H9 (cell line): ENCODE measurements around the gene CDH8. TPM values are rescaled to one million over a fixed set of nuclear protein-coding genes. Genes with fewer than 3 reads are reported as not detected.

ENCODE experiments used
- DNase-seq: peaks from one replicate; pipeline ENCODE4 v3.0.0-alpha.2; 2017
- H2AFZ ChIP-seq: one replicate; pipeline ENCODE4 v1.6.1; 2013; ENCODE audit warnings: mild to moderate bottlenecking, low read length, control low read depth, moderate library complexity
- H2AK5ac ChIP-seq: 2 replicates; pipeline ENCODE4 v1.6.1; 2013; ENCODE audit warnings: low read length, control low read depth, mixed read lengths; ENCODE audit not compliant: insufficient read length
- H2BK120ac ChIP-seq: one replicate; pipeline ENCODE4 v1.6.1; 2013; ENCODE audit warnings: low read depth, mild to moderate bottlenecking, low read length, control low read depth, inconsistent platforms; ENCODE audit not compliant: poor library complexity, severe bottlenecking
- H2BK12ac ChIP-seq: 2 replicates; pipeline ENCODE4 v1.6.1; 2013; ENCODE audit warnings: low read length, control low read depth, mixed read lengths, low read depth; ENCODE audit not compliant: insufficient read length
- H2BK15ac ChIP-seq: 2 replicates; pipeline ENCODE4 v1.6.1; 2013; ENCODE audit warnings: low read depth, low read length, control low read depth
- H2BK20ac ChIP-seq: one replicate; pipeline ENCODE4 v1.6.1; 2013; ENCODE audit warnings: low read depth, mild to moderate bottlenecking, low read length, control low read depth, inconsistent platforms; ENCODE audit not compliant: poor library complexity, severe bottlenecking
- H2BK5ac ChIP-seq: 2 replicates; pipeline ENCODE4 v1.6.1; 2013; ENCODE audit warnings: low read length, control low read depth, mixed read lengths; ENCODE audit not compliant: insufficient read length
- H3K14ac ChIP-seq: 2 replicates; pipeline ENCODE4 v1.6.1; 2013; ENCODE audit warnings: low read length, control low read depth; ENCODE audit not compliant: insufficient read depth
- H3K18ac ChIP-seq: 2 replicates; pipeline ENCODE4 v1.6.1; 2013; ENCODE audit warnings: low read depth, mild to moderate bottlenecking, mixed read lengths, low read length, control low read depth; ENCODE audit not compliant: insufficient read length
- H3K23ac ChIP-seq: 2 replicates; pipeline ENCODE4 v1.6.1; 2013; ENCODE audit warnings: low read length, control low read depth, mixed read lengths, low read depth; ENCODE audit not compliant: insufficient read length
- H3K23me2 ChIP-seq: 2 replicates; pipeline ENCODE4 v1.6.1; 2013; ENCODE audit warnings: low read depth, mild to moderate bottlenecking, mixed read lengths, low read length, control low read depth; ENCODE audit not compliant: insufficient read length, poor library complexity, severe bottlenecking
- H3K27ac ChIP-seq: 2 replicates; pipeline ENCODE4 v1.5.1; 2013; ENCODE audit warnings: low read length, control low read depth, mixed read lengths, low read depth; ENCODE audit not compliant: insufficient read length
- H3K27me3 ChIP-seq: 2 replicates; pipeline ENCODE4 v1.6.1; 2013; ENCODE audit warnings: low read length, control low read depth, inconsistent platforms; ENCODE audit not compliant: insufficient read depth
- H3K4ac ChIP-seq: 2 replicates; pipeline ENCODE4 v1.6.1; 2013; ENCODE audit warnings: low read depth, mild to moderate bottlenecking, control low read depth, inconsistent platforms, low read length, moderate library complexity
- H3K4me1 ChIP-seq: 2 replicates; pipeline ENCODE4 v1.6.1; 2013; ENCODE audit warnings: low read length, control low read depth, inconsistent platforms; ENCODE audit not compliant: insufficient read depth
- H3K4me2 ChIP-seq: 2 replicates; pipeline ENCODE4 v1.6.1; 2013; ENCODE audit warnings: low read length, control low read depth, mixed read lengths; ENCODE audit not compliant: insufficient read length, insufficient read depth
- H3K56ac ChIP-seq: 2 replicates; pipeline ENCODE4 v1.6.1; 2013; ENCODE audit warnings: low read depth, mild to moderate bottlenecking, mixed read lengths, low read length, control low read depth; ENCODE audit not compliant: insufficient read length
- H3K79me1 ChIP-seq: 2 replicates; pipeline ENCODE4 v1.6.1; 2013; ENCODE audit warnings: low read depth, mild to moderate bottlenecking, moderate library complexity, low read length, control low read depth, inconsistent platforms; ENCODE audit not compliant: insufficient read depth, poor library complexity, severe bottlenecking
- H3K79me2 ChIP-seq: 2 replicates; pipeline ENCODE4 v1.6.1; 2013; ENCODE audit warnings: low read length, control low read depth, inconsistent platforms; ENCODE audit not compliant: insufficient read depth
- H3K9ac ChIP-seq: 2 replicates; pipeline ENCODE4 v1.6.1; 2013; ENCODE audit warnings: low read length, control low read depth, mixed read lengths; ENCODE audit not compliant: insufficient read length; ENCODE audit errors: extremely low read depth
- H3K9me3 ChIP-seq: one replicate; pipeline ENCODE4 v1.6.1; 2013; ENCODE audit warnings: low read depth, low read length, inconsistent platforms; ENCODE audit not compliant: control insufficient read depth
- H3T11ph ChIP-seq: one replicate; pipeline ENCODE4 v1.6.1; 2013; ENCODE audit warnings: mild to moderate bottlenecking, low read length, control low read depth, inconsistent platforms
- H4K20me1 ChIP-seq: one replicate; pipeline ENCODE4 v1.6.1; 2013; ENCODE audit not compliant: control insufficient read depth, insufficient read length, insufficient read depth
- H4K5ac ChIP-seq: 2 replicates; pipeline ENCODE4 v1.6.1; 2013; ENCODE audit warnings: low read depth, mild to moderate bottlenecking, mixed read lengths, low read length, control low read depth; ENCODE audit not compliant: insufficient read length
- H4K8ac ChIP-seq: replicated peaks from 2 replicates; pipeline ENCODE4 v1.6.1; 2013; ENCODE audit warnings: low read length, control low read depth, mixed read lengths, low read depth; ENCODE audit not compliant: insufficient read length
- H4K91ac ChIP-seq: 2 replicates; pipeline ENCODE4 v1.6.1; 2013; ENCODE audit warnings: low read depth, mild to moderate bottlenecking, moderate library complexity, mixed read lengths, low read length, control low read depth; ENCODE audit not compliant: insufficient read length
- H3K27ac Mint-ChIP-seq, 3 experiments: 2 replicates in 2 of 3; 3 replicates in 1 of 3; pipeline ENCODE4 v1.8.0; 2020 to 2021; ENCODE audit warnings: mixed read lengths in 3 of 3, mild to moderate bottlenecking in 1 of 3, moderate library complexity in 1 of 3
- H3K27me3 Mint-ChIP-seq: 2 replicates; pipeline ENCODE4 v1.8.0; 2021; ENCODE audit warnings: low read depth, mild to moderate bottlenecking, moderate library complexity, mixed read lengths
- H3K36me3 Mint-ChIP-seq, 3 experiments: 2 replicates in 2 of 3; 3 replicates in 1 of 3; pipeline ENCODE4 v1.8.0; 2020 to 2021; ENCODE audit warnings: low read depth in 3 of 3, mixed read lengths in 3 of 3; ENCODE audit not compliant: insufficient read depth in 1 of 3
- H3K4me1 Mint-ChIP-seq, 2 experiments: 2 replicates each; pipeline ENCODE4 v1.8.0; 2020; ENCODE audit warnings: mixed read lengths in 2 of 2
- H3K4me3 Mint-ChIP-seq, 2 experiments: 2 replicates in 1 of 2; 3 replicates in 1 of 2; pipeline ENCODE4 v1.8.0; 2020 to 2021; ENCODE audit warnings: mild to moderate bottlenecking in 2 of 2, mixed read lengths in 2 of 2, moderate library complexity in 1 of 2
- H3K9me3 Mint-ChIP-seq, 2 experiments: 2 replicates in 1 of 2; 3 replicates in 1 of 2; pipeline ENCODE4 v1.8.0; 2020; ENCODE audit warnings: mild to moderate bottlenecking in 2 of 2, mixed read lengths in 2 of 2, moderate library complexity in 1 of 2
- total RNA-seq: library from RNA; stranded (reverse); gene quantifications from 2 replicates; pipeline ENCODE4 v1.2.1, GENCODE V29; 2021
- TF ChIP-seq, protein P1 (sequence below): fragments of 200-600 bp; sonication (generic); conservative IDR thresholded peaks from 3 replicates; pipeline ENCODE4 v1.8.0; 2021; ENCODE audit warnings: antibody characterized with exemption, mild to moderate bottlenecking

CDH8 gene
- total RNA-seq, 1 experiment from 2014 or later, result 12.0 TPM

DNA sequence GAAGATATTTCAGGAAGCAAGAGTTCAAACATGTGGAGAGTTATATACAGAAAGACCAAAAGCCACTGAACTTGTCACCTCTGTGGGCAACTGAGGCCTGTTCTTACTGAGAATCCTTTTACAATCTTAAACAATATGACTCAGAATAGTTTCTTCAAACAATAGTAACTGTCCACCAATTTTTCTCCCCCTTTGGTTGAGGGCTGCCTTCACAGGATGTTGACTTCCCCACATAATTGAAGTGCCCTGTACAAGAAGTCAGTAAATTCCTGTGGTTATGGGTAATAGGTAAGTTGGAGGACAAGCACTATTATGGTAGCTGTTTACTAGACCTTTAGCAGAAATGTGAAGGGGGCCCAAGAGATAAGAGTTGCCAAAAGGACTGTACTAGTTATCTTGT lies 215.8 kb downstream of the CDH8 start:
- H3K4me2 ChIP-seq, result no peak overlapping the region
- no peak overlapping the region for H3K14ac ChIP-seq
- Mint-ChIP-seq H3K27ac (no peak overlapping the region), H3K36me3 (peaks cover 0 to 5% (median 0%) of the 10 kb centered on the region in 3 experiments; a peak in 3 of 7 replicates), H3K4me1 (peaks cover 13 to 17% of the 10 kb centered on the region in 2 experiments), H3K4me3 (no peak overlapping the region), H3K9me3 (no peaks in the 10 kb centered on the region), H3K27me3 (no peaks in the 10 kb centered on the region)
- no peaks in the 10 kb centered on the region for H3K27me3 ChIP-seq
- no peaks in the 10 kb centered on the region for H4K20me1 ChIP-seq
- H3K56ac ChIP-seq, result no peak overlapping the region
- no peaks in the 10 kb centered on the region for H3K79me1 ChIP-seq
- H3K18ac ChIP-seq, result no peak overlapping the region
- no peak overlapping the region for H2AK5ac ChIP-seq
- TF ChIP-seq, protein P1, sequence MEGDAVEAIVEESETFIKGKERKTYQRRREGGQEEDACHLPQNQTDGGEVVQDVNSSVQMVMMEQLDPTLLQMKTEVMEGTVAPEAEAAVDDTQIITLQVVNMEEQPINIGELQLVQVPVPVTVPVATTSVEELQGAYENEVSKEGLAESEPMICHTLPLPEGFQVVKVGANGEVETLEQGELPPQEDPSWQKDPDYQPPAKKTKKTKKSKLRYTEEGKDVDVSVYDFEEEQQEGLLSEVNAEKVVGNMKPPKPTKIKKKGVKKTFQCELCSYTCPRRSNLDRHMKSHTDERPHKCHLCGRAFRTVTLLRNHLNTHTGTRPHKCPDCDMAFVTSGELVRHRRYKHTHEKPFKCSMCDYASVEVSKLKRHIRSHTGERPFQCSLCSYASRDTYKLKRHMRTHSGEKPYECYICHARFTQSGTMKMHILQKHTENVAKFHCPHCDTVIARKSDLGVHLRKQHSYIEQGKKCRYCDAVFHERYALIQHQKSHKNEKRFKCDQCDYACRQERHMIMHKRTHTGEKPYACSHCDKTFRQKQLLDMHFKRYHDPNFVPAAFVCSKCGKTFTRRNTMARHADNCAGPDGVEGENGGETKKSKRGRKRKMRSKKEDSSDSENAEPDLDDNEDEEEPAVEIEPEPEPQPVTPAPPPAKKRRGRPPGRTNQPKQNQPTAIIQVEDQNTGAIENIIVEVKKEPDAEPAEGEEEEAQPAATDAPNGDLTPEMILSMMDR, result no peak
- H3K23me2 ChIP-seq, result no peaks in the 10 kb centered on the region
- no peak overlapping the region for H4K5ac ChIP-seq
- H3K4me1 ChIP-seq, result no peaks in the 10 kb centered on the region; the same call in 1 of the 2 replicates
- H2BK5ac ChIP-seq, result no peak overlapping the region
- H2BK15ac ChIP-seq, result no peak overlapping the region
- H3K23ac ChIP-seq, result no peak overlapping the region
- no peak overlapping the region for H4K8ac ChIP-seq
- no peak for DNase-seq
- no peak overlapping the region for H2BK20ac ChIP-seq
- no peaks in the 10 kb centered on the region for H3K9me3 ChIP-seq
- H3K27ac ChIP-seq, result no peak overlapping the region
- H3K4ac ChIP-seq, result no peak overlapping the region
- H2AFZ ChIP-seq, result no peak overlapping the region
- no peak overlapping the region for H3T11ph ChIP-seq
- no peak overlapping the region for H2BK12ac ChIP-seq
- H3K79me2 ChIP-seq, result no peaks in the 10 kb centered on the region
- no peak overlapping the region for H2BK120ac ChIP-seq
- H3K9ac ChIP-seq, result no peak overlapping the region
- no peak overlapping the region for H4K91ac ChIP-seq
